ENCODE results near the gene CCDC85C.

DNA sequence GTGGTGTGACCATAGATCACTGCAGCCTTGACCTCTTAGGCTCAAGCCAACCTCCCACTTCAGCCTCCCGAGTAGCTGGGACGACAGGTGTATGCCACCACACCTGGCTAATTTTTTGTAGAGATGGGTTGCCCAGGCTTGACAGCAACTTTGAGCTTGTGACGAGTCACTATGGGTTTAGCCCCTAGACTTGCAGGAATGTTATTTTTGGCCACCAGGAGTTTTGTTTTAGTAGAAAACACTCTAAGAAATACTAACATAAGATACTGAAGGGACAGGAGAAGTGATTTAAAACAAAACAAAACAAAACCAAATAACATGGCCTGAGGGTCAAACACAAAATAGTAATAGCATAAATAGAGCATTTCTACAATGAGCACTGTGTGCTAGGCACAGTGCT is 149.8 kb downstream of the CCDC85C start:
- no peak for TF ChIP-seq POLR2A (IDR thresholded peaks at IDR 0.05)
- no peak for TF ChIP-seq CTCF (IDR thresholded peaks at IDR 0.05)
